NK-92 treated with Interleukin-12 subunit alpha and Interleukin-12 subunit beta, amount 100 ng/mL, for 24 hours (cell line): ENCODE data around the gene NECAP2.
A peak's percentile ranks its signal among the peaks of the same experiment; 100 is the strongest.

Experiments used
- DNase-seq: peaks from one replicate; lab custom pipeline; 2025; lab: John Stamatoyannopoulos, UW

The NECAP2 gene

GRCh38 chr1:16440470-16441281 lies at the start of gene NECAP2:
NECAP2 (plus strand) TSS chr1:16440724; CDS start chr1:16440762, 38 bp downstream.
- peak; percentile 91 for DNase-seq

GRCh38 chr1:16391411-16391810 lies 49.1 kb upstream of the NECAP2 start:
- peak; percentile 58 for DNase-seq

- DNase-seq: no peak
Observed at GRCh38 chr1:16392740-16393569, 47.6 kb upstream of the NECAP2 start.

- no peak for DNase-seq
Observed at GRCh38 chr1:16393570-16394521, 46.7 kb upstream of the NECAP2 start.

GRCh38 chr1:16394977-16395376 lies 45.5 kb upstream of the NECAP2 start:
- DNase-seq: no peak

- DNase-seq: no peak
Observed at GRCh38 chr1:16396591-16396990, 43.9 kb upstream of the NECAP2 start.

GRCh38 chr1:16397120-16397519 lies 43.4 kb upstream of the NECAP2 start:
- DNase-seq: no peak

- no peak for DNase-seq
Observed at GRCh38 chr1:16398371-16398953, 42.1 kb upstream of the NECAP2 start.

- no peak for DNase-seq
Observed at GRCh38 chr1:16402742-16403141, 37.8 kb upstream of the NECAP2 start.

GRCh38 chr1:16405441-16405840 lies 35.1 kb upstream of the NECAP2 start:
- DNase-seq: no peak

- DNase-seq: no peak
Observed at GRCh38 chr1:16406868-16407267, 33.7 kb upstream of the NECAP2 start.

GRCh38 chr1:16409536-16410152 lies 30.9 kb upstream of the NECAP2 start:
- no peak for DNase-seq

- no peak for DNase-seq
Observed at GRCh38 chr1:16410803-16411202, 29.7 kb upstream of the NECAP2 start.

- no peak for DNase-seq
Observed at GRCh38 chr1:16413191-16413590, 27.3 kb upstream of the NECAP2 start.

- no peak for DNase-seq
Observed at GRCh38 chr1:16418823-16419425, 21.6 kb upstream of the NECAP2 start.

GRCh38 chr1:16420424-16421118 lies 20.0 kb upstream of the NECAP2 start:
- DNase-seq: peak; percentile 65

GRCh38 chr1:16421201-16421600 lies 19.3 kb upstream of the NECAP2 start:
- no peak for DNase-seq

- DNase-seq: no peak
Observed at GRCh38 chr1:16422041-16422440, 18.5 kb upstream of the NECAP2 start.

GRCh38 chr1:16425125-16426025 lies 15.1 kb upstream of the NECAP2 start:
- no peak for DNase-seq
